ENCODE results near the gene LMOD1. TPM values are rescaled to one million over a fixed set of nuclear protein-coding genes. Genes with fewer than 3 reads are reported as not detected.

The LMOD1 gene
- polyA plus RNA-seq, 1 experiment = 112 TPM

DNA sequence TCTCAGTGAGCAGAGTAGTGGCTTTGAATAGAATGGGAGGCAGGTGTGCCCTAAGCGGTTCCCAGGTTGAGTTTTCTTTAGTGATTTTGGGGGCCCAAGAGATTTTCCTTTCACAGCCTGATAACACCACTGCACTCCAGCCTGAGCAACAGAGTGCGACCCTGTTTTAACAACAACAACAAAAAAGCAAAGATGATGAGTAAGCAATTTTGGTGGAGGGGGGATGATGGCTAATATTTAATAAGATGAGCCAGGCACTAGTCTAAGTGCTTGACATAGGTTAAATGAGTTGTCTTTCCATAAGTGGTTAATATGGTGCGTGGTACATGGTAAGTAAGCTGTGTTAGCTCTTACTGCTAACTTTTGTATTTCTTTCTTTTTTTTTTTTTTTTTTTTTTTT lies 38.1 kb upstream of the LMOD1 start:
- H3K36me3 ChIP-seq (ENCODE audit: control insufficient read depth, insufficient read depth, low read length) = peaks cover 10% of the 10 kb centered on the region
- H3K4me3 ChIP-seq (ENCODE audit: low read depth, low read length) = no peak overlapping the region
- ChIA-PET CTCF (interaction anchor here (0.6 to 3.5 kb wide), 4 partner anchors 12 to 89 kb away, joined by 3 to 15 read pairs (median 14); no protein-coding TSS in a partner anchor), POLR2A (no interaction called here)
- TF ChIP-seq, protein P1, sequence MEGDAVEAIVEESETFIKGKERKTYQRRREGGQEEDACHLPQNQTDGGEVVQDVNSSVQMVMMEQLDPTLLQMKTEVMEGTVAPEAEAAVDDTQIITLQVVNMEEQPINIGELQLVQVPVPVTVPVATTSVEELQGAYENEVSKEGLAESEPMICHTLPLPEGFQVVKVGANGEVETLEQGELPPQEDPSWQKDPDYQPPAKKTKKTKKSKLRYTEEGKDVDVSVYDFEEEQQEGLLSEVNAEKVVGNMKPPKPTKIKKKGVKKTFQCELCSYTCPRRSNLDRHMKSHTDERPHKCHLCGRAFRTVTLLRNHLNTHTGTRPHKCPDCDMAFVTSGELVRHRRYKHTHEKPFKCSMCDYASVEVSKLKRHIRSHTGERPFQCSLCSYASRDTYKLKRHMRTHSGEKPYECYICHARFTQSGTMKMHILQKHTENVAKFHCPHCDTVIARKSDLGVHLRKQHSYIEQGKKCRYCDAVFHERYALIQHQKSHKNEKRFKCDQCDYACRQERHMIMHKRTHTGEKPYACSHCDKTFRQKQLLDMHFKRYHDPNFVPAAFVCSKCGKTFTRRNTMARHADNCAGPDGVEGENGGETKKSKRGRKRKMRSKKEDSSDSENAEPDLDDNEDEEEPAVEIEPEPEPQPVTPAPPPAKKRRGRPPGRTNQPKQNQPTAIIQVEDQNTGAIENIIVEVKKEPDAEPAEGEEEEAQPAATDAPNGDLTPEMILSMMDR (IDR thresholded peaks at IDR 0.05; ENCODE audit: insufficient read depth, low read depth, low read length) = no peak
- no peaks in the 10 kb centered on the region for H3K27me3 ChIP-seq (ENCODE audit: control insufficient read depth, insufficient read depth, low read length)
- DNase-seq (ENCODE audit: low read depth) = no peak

DNA sequence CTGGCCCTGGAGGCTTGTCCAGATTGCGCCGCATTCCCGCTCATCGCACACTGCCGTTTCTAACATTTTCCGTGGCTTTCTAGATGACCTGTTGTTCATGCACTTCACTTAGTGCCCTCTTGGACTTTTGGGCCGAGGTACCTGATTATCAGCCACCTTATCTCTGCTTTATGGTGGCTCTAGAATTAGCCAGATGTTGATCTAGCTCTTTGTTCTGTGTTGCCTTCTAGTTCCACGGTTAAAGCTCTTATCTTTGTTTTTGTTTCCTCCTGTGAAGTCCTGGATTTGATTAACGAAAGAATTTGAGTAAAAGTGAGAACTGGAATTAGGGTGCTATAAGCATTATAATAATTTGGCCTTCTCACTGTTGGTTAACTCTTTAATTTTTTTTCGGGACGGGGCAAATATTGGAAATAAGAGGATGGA lies 37.0 kb upstream of the LMOD1 start:
- peak overlapping the region; percentile 81 for H3K4me3 ChIP-seq (ENCODE audit: low read depth, low read length)
- DNase-seq (ENCODE audit: low read depth) = no peak
- 0 out of 2 replicates have a peak, but pooled peaks cover 1% of the 10 kb centered on the region for H3K36me3 ChIP-seq (ENCODE audit: control insufficient read depth, insufficient read depth, low read length)
- no peaks in the 10 kb centered on the region for H3K27me3 ChIP-seq (ENCODE audit: control insufficient read depth, insufficient read depth, low read length)
- TF ChIP-seq, protein P1 (IDR thresholded peaks at IDR 0.05; ENCODE audit: insufficient read depth, low read depth, low read length) = no peak
- CTCF ChIA-PET = interaction anchor here (0.7 to 3.5 kb wide), 3 partner anchors 11 to 88 kb away, joined by 3 to 15 read pairs (median 14); no protein-coding TSS in a partner anchor
- POLR2A ChIA-PET = no interaction called here

DNA sequence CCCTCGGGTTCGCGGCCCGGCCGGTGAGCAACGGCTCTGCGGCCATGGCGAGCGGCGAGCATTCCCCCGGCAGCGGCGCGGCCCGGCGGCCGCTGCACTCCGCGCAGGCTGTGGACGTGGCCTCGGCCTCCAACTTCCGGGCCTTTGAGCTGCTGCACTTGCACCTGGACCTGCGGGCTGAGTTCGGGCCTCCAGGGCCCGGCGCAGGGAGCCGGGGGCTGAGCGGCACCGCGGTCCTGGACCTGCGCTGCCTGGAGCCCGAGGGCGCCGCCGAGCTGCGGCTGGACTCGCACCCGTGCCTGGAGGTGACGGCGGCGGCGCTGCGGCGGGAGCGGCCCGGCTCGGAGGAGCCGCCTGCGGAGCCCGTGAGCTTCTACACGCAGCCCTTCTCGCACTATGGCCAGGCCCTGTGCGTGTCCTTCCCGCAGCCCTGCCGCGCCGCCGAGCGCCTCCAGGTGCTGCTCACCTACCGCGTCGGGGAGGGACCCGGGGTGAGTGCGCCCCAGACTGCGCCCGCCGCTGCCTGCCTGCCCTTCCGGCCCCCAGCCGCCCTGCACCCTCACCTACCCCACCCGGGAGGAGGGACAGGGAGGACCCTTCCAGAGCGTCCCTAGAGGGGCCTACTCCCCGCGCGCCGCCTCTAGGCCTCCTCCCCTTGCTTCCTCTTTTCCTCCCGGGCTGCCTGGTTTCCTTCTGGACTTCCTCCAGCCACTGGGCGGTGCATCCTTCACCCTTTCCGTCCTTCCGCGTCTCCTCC lies 36.5 kb upstream of the LMOD1 start, which contains the start of gene RNPEP:
RNPEP (plus strand) TSS at position 26 of the 757 bp plus-strand sequence; CDS start at position 45, 19 bp downstream.
- CTCF ChIA-PET = interaction anchor here (0.7 to 3.5 kb wide), 4 partner anchors 10 to 105 kb away, joined by 3 to 15 read pairs (median 8); no protein-coding TSS in a partner anchor
- H3K36me3 ChIP-seq (ENCODE audit: control insufficient read depth, insufficient read depth, low read length) = 0 out of 2 replicates have a peak, but pooled peaks cover 1% of the 10 kb centered on the region
- TF ChIP-seq, protein P1 (IDR thresholded peaks at IDR 0.05; ENCODE audit: insufficient read depth, low read depth, low read length) = no peak
- POLR2A ChIA-PET = interaction anchor here (0.6 to 1.0 kb wide), 3 partner anchors 87 to 210 kb away, joined by 3 read pairs; partner anchors contain the start of gene LGR6
- DNase-seq (ENCODE audit: low read depth) = no peak
- peak within 1 kb of the TSS; percentile 81 for H3K4me3 ChIP-seq (ENCODE audit: low read depth, low read length)
- H3K27me3 ChIP-seq (ENCODE audit: control insufficient read depth, insufficient read depth, low read length) = no peaks in the 10 kb centered on the region

DNA sequence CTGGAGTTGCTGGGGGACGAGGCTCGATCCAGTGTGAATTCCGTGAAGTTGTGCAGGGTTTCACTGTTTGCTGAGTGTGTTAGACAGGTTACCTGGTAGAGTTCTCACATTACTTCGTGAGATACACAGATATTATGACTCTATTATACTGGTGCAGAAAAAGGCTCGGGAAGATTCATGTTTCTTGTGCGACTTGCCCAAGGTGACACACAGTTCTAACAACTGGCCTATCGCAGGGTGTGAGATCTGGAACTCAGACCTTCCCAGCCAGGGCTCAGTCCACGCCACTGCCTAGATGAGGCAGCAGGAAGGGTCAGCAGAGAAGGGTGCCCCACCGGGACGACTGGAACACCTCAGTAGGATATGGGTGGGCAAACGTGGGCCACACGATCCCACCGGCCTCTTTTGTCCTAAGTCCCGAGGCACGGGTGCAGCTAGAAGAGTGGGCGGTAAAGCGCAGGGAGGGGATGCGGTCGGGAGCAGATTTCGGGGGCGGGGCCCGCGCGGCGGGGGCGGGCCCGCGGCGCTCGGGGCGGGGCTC lies 35.8 kb upstream of the LMOD1 start:
- ChIA-PET CTCF (interaction anchor here (1.1 to 3.5 kb wide), 4 partner anchors 9 to 105 kb away, joined by 3 to 15 read pairs (median 10); no protein-coding TSS in a partner anchor), POLR2A (interaction anchor here (0.6 to 1.0 kb wide), 3 partner anchors 86 to 211 kb away, joined by 3 read pairs; partner anchors contain the start of gene LGR6)
- no peak for DNase-seq (ENCODE audit: low read depth)
- H3K4me3 ChIP-seq (ENCODE audit: low read depth, low read length) = peak overlapping the region; percentile 81
- no peaks in the 10 kb centered on the region for H3K27me3 ChIP-seq (ENCODE audit: control insufficient read depth, insufficient read depth, low read length)
- TF ChIP-seq, protein P1 (IDR thresholded peaks at IDR 0.05; ENCODE audit: insufficient read depth, low read depth, low read length) = no peak
- H3K36me3 ChIP-seq (ENCODE audit: control insufficient read depth, insufficient read depth, low read length) = 0 out of 2 replicates have a peak, but pooled peaks cover 1% of the 10 kb centered on the region
